ENCODE results near the gene SMCHD1.

- TF ChIP-seq JUND (IDR thresholded peaks at IDR 0.05) (no peak), RAD21 (IDR thresholded peaks at IDR 0.05; ENCODE audit: low read depth) (no peak), SIN3A (IDR thresholded peaks at IDR 0.05; ENCODE audit: low read depth) (no peak), EZH2 (IDR thresholded peaks at IDR 0.05) (no peak), CEBPB (IDR thresholded peaks at IDR 0.05; ENCODE audit: low read depth) (no peak), POLR2A (IDR thresholded peaks at IDR 0.05; ENCODE audit: borderline replicate concordance, extremely low read depth, insufficient read depth, insufficient read length) (no peak)
- TF ChIP-seq, protein P1, sequence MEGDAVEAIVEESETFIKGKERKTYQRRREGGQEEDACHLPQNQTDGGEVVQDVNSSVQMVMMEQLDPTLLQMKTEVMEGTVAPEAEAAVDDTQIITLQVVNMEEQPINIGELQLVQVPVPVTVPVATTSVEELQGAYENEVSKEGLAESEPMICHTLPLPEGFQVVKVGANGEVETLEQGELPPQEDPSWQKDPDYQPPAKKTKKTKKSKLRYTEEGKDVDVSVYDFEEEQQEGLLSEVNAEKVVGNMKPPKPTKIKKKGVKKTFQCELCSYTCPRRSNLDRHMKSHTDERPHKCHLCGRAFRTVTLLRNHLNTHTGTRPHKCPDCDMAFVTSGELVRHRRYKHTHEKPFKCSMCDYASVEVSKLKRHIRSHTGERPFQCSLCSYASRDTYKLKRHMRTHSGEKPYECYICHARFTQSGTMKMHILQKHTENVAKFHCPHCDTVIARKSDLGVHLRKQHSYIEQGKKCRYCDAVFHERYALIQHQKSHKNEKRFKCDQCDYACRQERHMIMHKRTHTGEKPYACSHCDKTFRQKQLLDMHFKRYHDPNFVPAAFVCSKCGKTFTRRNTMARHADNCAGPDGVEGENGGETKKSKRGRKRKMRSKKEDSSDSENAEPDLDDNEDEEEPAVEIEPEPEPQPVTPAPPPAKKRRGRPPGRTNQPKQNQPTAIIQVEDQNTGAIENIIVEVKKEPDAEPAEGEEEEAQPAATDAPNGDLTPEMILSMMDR (IDR thresholded peaks at IDR 0.05 in 2 of 3, conservative IDR thresholded peaks at IDR 0.05 in 1 of 3; ENCODE audit: borderline replicate concordance in 1 of 3, insufficient read depth in 1 of 3, low read depth in 2 of 3, low read length in 2 of 3), result no peak
Observed at GRCh38 chr18:2654928-2655177, 673 bp upstream of the SMCHD1 start.
